Right lobe of liver (tissue), 6 donors: ENCODE data around the gene FOXD1. TPM values are rescaled to one million over a fixed set of nuclear protein-coding genes. Genes with fewer than 3 reads are reported as not detected.
"Not testable (repeated sequence)": the region's sequence is repeated elsewhere in the genome, so short reads cannot be mapped to it uniquely, and the experiment has no call there.

Source experiments
- ATAC-seq, 4 donors: fragments of 200-7000 bp; cut with Tn5 transposase; one replicate each; pipeline ENCODE4 v1.9.1; 2020; ENCODE audit warnings: mild to moderate bottlenecking in 4 of 4, moderate library complexity in 4 of 4
- DNase-seq, 3 donors: peaks; one replicate each; pipeline ENCODE4 v3.0.0-alpha.2; 2020
- H3K27ac ChIP-seq, 3 donors: fragments of 200-600 bp; one replicate each; pipeline ENCODE4 v1.8.0; 2022
- H3K27me3 ChIP-seq, 2 donors: fragments of 200-600 bp; one replicate each; pipeline ENCODE4 v1.8.0; 2022
- H3K36me3 ChIP-seq, 4 donors: fragments of 200-600 bp; sonication (generic) in 1 of 4; one replicate each; pipeline versions ENCODE4 v1.5.1 to v1.8.0; 2017 to 2022; ENCODE audit warnings: control low read depth in 1 of 4
- H3K4me1 ChIP-seq, 4 donors: fragments of 200-600 bp; sonication (generic) in 1 of 4; one replicate each; pipeline versions ENCODE4 v1.5.1 to v1.8.0; 2017 to 2022; ENCODE audit warnings: control low read depth in 1 of 4
- H3K4me3 ChIP-seq, 3 donors: fragments of 200-600 bp; one replicate each; pipeline ENCODE4 v1.8.0; 2022
- H3K9me3 ChIP-seq, 4 donors: fragments of 200-600 bp; sonication (generic) in 1 of 4; one replicate each; pipeline versions ENCODE4 v1.5.1 to v1.8.0; 2017 to 2022; ENCODE audit warnings: control low read depth in 1 of 4
- POLR2A ChIP-seq: fragments of 450-650 bp; IDR thresholded peaks from one replicate; pipeline ENCODE4 v1.6.1; 2017; ENCODE audit warnings: antibody characterized with exemption, mild to moderate bottlenecking
- WGBS: methylation state at CpG from one replicate; pipeline ENCODE4 v1.1.6; 2018; ENCODE audit warnings: low coverage, low lambda C conversion rate; ENCODE audit not compliant: insufficient coverage; ENCODE audit errors: missing lambda C conversion rate; 5-methylcytosine and 5-hydroxymethylcytosine counted together
- intact Hi-C, 2 donors: fragments of 100-400 bp; cut with DNase I; formaldehyde crosslinking; loops; one replicate each; pipeline versions ENCODE4 v1.11.2 to v1.14.1; 2022
- total RNA-seq, 6 experiments: library from RNA; depleted of rRNA in 2 of 6; stranded (reverse); fragments of >200 nt in 2 of 6; fragmentation: NEBNext Ultra II Directional in 3 of 6; extraction: Animal tissue kit (Norgen Biotek cat#: 25700) in 3 of 6; gene quantifications; one replicate each; pipeline versions ENCODE4 v1.1.0 to v1.2.4, GENCODE V29; 2016 to 2023
- TF ChIP-seq, protein P1 (sequence below), 4 donors: fragments of 200-600 bp in 3 of 4; fragments of 450-650 bp in 1 of 4; IDR thresholded peaks; one replicate each; pipeline versions ENCODE4 v1.5.1 to v1.8.0; 2016 to 2022; ENCODE audit warnings: antibody characterized with exemption in 4 of 4, mild to moderate bottlenecking in 2 of 4
- donor health status: DM: no; HTN: yes; CAD: no.
- donor health status: DM: no; HTN: no; CAD: no.
- donor health status: DM: no; HTN: no; CAD: no.
- donor health status: DM: no; HTN: yes; CAD: no.
- donor health status: DM: no; HTN: yes; CAD: no.

Gene FOXD1
- total RNA-seq, 6 experiments from 2014 or later: not detected

DNA sequence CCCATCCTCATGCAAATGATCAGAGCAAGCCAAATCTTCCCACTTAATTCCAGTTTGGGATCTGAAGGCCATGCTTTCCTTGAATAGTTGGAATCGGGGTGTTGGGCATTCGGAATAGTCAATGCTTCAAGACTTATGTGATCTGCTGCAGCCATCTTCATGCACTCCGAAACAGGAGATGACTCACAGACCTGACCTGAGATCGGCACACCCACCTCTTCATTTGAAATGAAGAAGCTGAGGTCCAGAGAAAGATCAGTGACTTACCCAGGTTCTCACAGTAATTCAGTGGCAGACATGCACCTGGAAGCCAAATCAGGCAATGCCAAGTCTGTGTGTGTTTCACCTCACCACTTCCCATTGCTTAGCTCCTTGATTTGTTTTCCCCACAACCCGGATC lies 33.0 kb downstream of the FOXD1 start:
- Histone ChIP-seq H3K27ac (no peak overlapping the region), H3K27me3 (peaks cover 4 to 22% of the 10 kb centered on the region in 2 donors), H3K4me1 (peaks cover 0 to 9% (median 0%) of the 10 kb centered on the region in 4 donors), H3K9me3 (no peaks in the 10 kb centered on the region), H3K4me3 (no peak overlapping the region), H3K36me3 (no peaks in the 10 kb centered on the region)
- TF ChIP-seq, protein P1, sequence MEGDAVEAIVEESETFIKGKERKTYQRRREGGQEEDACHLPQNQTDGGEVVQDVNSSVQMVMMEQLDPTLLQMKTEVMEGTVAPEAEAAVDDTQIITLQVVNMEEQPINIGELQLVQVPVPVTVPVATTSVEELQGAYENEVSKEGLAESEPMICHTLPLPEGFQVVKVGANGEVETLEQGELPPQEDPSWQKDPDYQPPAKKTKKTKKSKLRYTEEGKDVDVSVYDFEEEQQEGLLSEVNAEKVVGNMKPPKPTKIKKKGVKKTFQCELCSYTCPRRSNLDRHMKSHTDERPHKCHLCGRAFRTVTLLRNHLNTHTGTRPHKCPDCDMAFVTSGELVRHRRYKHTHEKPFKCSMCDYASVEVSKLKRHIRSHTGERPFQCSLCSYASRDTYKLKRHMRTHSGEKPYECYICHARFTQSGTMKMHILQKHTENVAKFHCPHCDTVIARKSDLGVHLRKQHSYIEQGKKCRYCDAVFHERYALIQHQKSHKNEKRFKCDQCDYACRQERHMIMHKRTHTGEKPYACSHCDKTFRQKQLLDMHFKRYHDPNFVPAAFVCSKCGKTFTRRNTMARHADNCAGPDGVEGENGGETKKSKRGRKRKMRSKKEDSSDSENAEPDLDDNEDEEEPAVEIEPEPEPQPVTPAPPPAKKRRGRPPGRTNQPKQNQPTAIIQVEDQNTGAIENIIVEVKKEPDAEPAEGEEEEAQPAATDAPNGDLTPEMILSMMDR (IDR thresholded peaks at IDR 0.05): no peak
- TF ChIP-seq POLR2A: no peak
- DNase-seq (no peak), ATAC-seq (no peak)
- intact Hi-C loops: no loop called here
- 70% methylated on average over 5 of the region's 5 CpGs for WGBS

GRCh38 chr5:73415171-73415570 lies 33.4 kb downstream of the FOXD1 start:
- Histone ChIP-seq H3K4me1 (peaks cover 0 to 9% (median 0%) of the 10 kb centered on the region in 4 donors), H3K4me3 (no peak overlapping the region), H3K27me3 (peaks cover under 1 to 18% of the 10 kb centered on the region in 2 donors), H3K27ac (no peak overlapping the region), H3K9me3 (no peaks in the 10 kb centered on the region), H3K36me3 (no peaks in the 10 kb centered on the region)
- WGBS: 43% methylated on average over 2 of the region's 2 CpGs
- TF ChIP-seq, protein P1 (IDR thresholded peaks at IDR 0.05): no peak
- TF ChIP-seq POLR2A: no peak
- intact Hi-C loops: no loop called here
- peak in 2 of 4 donors; percentile 36 to 85 for ATAC-seq
- DNase-seq: peak in 1 of 3 donors; percentile 53

- no peaks in the 10 kb centered on the region for H3K27me3 ChIP-seq
Observed at GRCh38 chr5:73412597-73412988, 36.0 kb downstream of the FOXD1 start.

DNA sequence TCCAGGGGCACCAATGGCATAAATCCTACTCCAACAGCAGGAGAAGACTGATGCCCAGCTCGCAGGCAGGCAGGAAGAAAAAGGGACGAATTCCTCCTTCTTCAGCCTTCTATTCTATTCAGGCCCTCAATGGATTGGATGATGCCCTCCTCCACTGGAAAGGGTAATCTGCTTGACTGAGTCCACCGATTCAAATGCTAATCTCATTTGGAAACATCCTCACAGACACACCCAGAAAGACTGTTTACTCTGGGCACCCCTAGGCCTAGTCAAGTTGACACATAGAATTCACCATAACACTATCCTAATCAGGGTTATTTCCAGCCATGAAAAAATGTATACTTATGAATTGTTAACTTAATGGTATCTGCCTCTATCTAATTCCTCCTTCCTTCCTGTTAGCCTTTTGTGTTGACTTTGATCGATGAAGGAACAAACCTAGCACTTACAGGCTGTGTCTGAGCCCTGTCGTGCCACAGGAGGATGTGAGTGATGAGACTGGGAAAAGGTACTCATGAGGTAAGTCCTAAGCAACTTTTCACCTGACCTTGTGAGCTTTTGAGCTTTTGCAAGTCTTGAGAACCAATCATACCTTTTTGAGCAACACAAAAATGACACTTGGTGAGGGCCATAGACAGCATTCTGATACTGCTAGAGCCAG lies 36.5 kb downstream of the FOXD1 start:
- Histone ChIP-seq H3K9me3 (no peaks in the 10 kb centered on the region), H3K36me3 (no peaks in the 10 kb centered on the region), H3K27me3 (no peaks in the 10 kb centered on the region), H3K27ac (no peak overlapping the region), H3K4me3 (no peak overlapping the region), H3K4me1 (no peaks in the 10 kb centered on the region)
- no peak for TF ChIP-seq POLR2A
- TF ChIP-seq, protein P1 (IDR thresholded peaks at IDR 0.05): no peak
- ATAC-seq (no peak), DNase-seq (no peak)
- intact Hi-C loops: no loop called here
- WGBS: 37% methylated on average over 5 of the region's 5 CpGs

More at GRCh38 chr5:73412597-73412988, 36.0 kb downstream of the FOXD1 start:
- no peaks in the 10 kb centered on the region for H3K9me3 ChIP-seq
- H3K4me1 ChIP-seq: no peaks in the 10 kb centered on the region
- intact Hi-C loops: no loop called here
- H3K36me3 ChIP-seq: no peaks in the 10 kb centered on the region
- WGBS: 31% methylated on average over 1 of the region's 1 CpG
- DNase-seq (no peak), ATAC-seq (no peak)
- TF ChIP-seq, protein P1 (IDR thresholded peaks at IDR 0.05): no peak
- no peak for TF ChIP-seq POLR2A
- H3K4me3 ChIP-seq: no peak overlapping the region
- no peak overlapping the region for H3K27ac ChIP-seq

- ATAC-seq, H3K4me1 ChIP-seq, H3K36me3 ChIP-seq, H3K27me3 ChIP-seq, H3K4me3 ChIP-seq, H3K27ac ChIP-seq, DNase-seq, H3K9me3 ChIP-seq, intact Hi-C loops: not testable (repeated sequence)
- WGBS: 88% methylated on average over 11 of the region's 18 CpGs
Observed at GRCh38 chr5:73409927-73410326, 38.6 kb downstream of the FOXD1 start.
